Liver (tissue), 3 donors: ENCODE measurements around the gene PAH.

Experiments
- ATF3 ChIP-seq: IDR thresholded peaks from 2 replicates; pipeline ENCODE4 v1.6.1; 2016; ENCODE audit warnings: antibody characterized with exemption
- TF ChIP-seq, protein P1 (sequence below): fragments of 150-350 bp; IDR thresholded peaks from 2 replicates; pipeline ENCODE4 v1.5.1; 2017; ENCODE audit warnings: improper control_type of control experiment, low read depth, low read length; ENCODE audit not compliant: missing input control
- donor health status: healthy.
- donor health status: healthy.

DNA sequence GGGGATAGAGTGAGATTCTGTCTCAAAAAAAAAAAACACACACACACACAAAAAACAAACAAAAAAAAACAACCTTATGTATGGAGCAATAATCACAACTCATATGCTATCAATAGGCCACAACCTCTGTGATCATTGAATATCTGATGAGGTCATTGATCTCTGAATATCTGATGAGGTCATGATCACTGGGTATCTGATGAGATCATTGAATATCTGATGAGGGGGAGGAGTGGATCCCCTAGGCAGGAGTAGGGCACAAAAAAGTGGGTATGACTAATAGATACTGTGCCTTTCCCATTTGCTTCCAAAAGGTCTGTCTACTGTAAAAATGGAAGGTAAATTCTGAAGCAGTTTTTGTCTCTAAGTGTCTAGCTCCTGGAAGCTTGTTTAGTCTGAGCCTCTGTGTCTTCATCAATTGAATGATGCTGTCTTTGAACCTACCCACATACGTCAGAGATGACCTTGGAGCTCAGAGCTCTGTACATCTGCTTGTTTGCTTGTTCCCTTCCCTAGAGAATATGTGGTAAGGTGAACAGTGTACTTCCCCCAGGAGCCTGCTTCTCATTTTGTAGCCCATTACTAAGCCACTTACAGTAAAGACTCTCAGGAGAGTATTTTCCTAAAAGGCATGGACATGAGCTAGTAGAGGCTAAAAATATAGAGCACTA is 13.6 kb downstream of the PAH start:
- no peak for TF ChIP-seq ATF3
- TF ChIP-seq, protein P1, sequence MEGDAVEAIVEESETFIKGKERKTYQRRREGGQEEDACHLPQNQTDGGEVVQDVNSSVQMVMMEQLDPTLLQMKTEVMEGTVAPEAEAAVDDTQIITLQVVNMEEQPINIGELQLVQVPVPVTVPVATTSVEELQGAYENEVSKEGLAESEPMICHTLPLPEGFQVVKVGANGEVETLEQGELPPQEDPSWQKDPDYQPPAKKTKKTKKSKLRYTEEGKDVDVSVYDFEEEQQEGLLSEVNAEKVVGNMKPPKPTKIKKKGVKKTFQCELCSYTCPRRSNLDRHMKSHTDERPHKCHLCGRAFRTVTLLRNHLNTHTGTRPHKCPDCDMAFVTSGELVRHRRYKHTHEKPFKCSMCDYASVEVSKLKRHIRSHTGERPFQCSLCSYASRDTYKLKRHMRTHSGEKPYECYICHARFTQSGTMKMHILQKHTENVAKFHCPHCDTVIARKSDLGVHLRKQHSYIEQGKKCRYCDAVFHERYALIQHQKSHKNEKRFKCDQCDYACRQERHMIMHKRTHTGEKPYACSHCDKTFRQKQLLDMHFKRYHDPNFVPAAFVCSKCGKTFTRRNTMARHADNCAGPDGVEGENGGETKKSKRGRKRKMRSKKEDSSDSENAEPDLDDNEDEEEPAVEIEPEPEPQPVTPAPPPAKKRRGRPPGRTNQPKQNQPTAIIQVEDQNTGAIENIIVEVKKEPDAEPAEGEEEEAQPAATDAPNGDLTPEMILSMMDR, result no peak
